NCI-H1930 (cell line): Measurements from ENCODE around the gene ADAMTS8.

Experiments used
- DNase-seq, 2 experiments: peaks; one replicate each; lab custom pipeline; 2025; lab: John Stamatoyannopoulos, UW

The ADAMTS8 gene, protein sequence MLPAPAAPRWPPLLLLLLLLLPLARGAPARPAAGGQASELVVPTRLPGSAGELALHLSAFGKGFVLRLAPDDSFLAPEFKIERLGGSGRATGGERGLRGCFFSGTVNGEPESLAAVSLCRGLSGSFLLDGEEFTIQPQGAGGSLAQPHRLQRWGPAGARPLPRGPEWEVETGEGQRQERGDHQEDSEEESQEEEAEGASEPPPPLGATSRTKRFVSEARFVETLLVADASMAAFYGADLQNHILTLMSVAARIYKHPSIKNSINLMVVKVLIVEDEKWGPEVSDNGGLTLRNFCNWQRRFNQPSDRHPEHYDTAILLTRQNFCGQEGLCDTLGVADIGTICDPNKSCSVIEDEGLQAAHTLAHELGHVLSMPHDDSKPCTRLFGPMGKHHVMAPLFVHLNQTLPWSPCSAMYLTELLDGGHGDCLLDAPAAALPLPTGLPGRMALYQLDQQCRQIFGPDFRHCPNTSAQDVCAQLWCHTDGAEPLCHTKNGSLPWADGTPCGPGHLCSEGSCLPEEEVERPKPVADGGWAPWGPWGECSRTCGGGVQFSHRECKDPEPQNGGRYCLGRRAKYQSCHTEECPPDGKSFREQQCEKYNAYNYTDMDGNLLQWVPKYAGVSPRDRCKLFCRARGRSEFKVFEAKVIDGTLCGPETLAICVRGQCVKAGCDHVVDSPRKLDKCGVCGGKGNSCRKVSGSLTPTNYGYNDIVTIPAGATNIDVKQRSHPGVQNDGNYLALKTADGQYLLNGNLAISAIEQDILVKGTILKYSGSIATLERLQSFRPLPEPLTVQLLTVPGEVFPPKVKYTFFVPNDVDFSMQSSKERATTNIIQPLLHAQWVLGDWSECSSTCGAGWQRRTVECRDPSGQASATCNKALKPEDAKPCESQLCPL

DNA sequence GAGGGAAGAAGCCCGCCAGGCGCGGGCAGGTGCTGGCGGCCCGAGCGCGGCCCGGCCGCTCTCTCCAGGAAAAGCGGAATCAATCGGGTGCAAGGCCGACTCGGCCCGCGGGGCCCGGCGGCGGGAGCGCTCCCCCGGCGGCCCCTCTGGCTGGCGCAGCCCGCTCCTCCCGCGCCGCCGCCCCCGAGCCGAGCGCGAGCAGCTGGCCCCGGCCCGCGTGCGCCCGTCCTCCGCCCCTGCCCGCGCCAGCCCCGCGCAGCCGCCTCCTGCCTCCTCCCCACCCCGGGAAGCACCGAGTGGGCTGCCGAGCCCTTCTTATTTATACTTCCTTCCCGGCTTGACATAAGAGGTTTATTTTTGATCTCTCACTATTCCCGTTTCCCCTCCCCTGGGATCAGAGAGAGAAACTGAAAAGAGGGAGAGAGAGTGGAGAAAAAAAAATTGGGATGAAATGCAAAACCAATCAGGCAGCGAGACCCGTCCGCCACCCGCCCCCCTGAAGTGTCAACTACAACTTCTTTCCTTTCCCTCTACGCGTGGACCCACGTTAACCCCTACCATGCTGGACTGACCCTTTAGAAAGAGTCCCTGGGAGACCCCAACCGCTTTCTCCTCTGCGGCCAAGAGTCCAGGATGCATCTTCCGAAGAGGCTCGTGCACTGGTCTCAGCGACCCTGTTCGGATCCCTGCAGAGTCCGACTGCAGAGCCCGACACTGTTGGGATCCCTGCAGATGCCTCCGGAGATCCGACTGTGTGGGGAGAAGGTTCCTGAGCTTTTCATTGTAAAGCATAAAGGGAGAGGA lies at the start of gene ADAMTS8:
Gene ADAMTS8 (minus strand): TSS at position 294 of the 804 bp plus-strand sequence. CDS start 323 bp downstream, outside the sequence.
- DNase-seq, result no peak

DNA sequence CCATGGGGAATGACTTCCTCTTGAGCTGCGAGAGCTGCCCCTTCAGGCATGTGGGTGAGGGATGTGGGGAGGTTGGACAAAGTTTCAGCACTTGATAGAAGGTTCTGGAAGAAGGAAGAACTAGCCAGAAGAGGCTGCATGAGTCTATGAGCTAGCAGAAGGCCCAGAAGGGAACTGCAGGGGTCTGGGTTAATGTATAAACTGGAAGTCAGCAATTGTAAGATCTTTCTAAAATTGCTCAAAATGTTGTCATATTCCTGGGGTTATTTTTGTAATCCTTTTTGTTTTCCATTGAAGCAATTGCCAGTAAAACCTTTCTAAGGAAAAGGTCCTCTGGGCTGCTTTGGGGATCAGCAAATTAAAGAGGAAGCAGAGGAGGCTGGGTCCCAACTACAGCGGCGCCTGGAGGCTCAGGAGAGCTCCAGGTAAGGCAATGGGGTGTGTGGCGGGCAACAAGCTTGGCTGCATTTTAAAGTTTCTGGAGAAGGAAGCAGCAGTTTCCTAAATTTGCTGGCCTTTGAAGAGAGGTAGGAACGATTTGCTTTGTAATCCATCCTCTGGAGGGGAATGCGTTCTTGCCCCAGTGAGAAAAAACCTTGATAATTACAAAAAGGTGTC lies 49.3 kb upstream of the ADAMTS8 start:
- no peak for DNase-seq

DNA sequence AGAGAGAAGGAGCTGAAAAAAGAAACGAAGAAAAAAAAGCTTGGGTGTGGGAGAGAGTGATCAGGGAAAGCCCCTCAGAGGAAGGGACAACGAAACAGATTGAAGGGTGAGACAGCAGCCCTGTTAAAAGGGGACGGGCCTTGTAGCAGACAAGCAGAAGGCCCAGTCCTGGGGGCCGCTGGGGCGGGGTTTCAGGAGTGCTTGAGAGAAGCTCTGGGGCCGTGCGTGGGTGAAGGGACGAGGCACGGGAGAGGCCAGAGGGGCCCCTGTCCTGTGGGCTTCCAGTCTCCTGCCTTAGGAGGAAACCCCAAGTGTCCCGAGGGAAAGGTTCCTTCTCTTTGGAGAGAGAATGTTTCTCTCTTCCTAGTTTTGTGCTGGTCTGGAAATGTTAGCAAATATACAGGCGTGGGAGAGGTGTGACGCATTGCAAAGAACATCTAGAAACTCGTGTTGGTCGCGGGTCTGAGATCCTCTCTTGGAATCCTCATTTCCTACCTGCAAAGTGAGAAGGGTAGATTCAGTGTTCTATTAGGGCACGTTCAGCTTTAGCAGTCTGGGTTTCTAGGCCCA lies 48.6 kb upstream of the ADAMTS8 start:
- no peak for DNase-seq

DNA sequence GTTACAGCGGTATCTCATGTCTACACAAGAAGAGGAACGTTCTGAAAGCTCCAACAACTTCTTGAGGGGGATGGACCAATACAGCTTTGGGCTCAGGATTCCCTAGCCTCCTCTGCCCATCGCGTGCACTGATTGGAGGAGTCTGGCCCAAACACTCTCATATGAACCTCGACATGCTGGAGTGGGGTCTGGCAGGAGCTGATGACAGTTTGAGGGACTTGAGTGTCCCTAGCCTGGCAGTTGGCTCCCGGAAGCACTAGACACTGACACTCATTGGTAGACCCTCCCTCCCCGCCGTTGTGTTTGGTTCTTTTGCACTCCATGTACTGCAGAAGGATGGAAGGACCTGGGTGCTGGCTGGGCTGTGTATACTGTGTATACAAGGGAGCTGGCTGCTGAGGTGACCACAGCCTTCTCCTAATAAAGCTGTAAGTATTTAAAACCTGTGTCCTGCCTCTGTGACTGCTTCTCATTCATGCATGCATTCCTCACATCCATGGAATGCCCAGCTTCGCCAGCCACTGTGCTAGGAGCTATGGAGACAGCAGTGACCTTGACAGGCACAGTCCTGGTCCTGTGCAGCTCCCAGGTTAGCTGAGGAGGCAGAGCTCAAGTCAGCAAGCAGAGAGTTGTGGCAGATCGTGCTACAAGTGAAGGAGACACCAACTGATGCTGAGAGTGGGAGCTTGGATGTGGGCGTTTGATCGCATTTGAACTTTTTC lies 48.0 kb upstream of the ADAMTS8 start:
- DNase-seq, result no peak

DNA sequence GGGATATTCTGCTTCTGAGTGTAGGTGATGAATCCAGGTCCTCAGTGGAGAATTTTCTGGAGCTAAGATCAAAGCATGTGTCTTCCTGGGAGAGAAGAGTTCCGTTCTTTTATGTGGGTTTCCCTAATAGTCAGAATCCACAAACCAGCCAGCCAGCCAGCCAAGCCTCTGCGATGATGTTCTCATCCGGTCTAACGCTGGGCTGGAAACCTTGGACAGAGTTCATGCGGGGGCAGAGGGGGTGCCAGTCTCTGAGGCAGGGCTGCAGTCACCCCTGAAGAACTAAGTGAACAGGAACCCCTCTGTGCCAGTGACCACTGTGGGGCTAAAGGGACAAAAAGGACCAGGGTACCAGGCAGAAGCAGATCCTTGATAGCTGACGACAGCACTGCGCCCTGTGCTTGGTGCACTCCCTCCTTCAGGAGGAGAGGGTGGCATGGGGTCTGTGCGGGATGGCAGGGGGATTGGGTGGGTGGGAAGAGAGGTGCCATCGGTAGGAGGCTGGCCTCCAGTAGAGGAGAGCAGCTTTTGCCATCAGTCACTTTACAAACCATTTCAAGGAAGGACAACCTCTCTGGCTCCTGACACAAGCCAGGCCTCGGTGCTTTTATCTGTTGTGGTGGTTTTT lies 47.1 kb upstream of the ADAMTS8 start:
- DNase-seq, result no peak

DNA sequence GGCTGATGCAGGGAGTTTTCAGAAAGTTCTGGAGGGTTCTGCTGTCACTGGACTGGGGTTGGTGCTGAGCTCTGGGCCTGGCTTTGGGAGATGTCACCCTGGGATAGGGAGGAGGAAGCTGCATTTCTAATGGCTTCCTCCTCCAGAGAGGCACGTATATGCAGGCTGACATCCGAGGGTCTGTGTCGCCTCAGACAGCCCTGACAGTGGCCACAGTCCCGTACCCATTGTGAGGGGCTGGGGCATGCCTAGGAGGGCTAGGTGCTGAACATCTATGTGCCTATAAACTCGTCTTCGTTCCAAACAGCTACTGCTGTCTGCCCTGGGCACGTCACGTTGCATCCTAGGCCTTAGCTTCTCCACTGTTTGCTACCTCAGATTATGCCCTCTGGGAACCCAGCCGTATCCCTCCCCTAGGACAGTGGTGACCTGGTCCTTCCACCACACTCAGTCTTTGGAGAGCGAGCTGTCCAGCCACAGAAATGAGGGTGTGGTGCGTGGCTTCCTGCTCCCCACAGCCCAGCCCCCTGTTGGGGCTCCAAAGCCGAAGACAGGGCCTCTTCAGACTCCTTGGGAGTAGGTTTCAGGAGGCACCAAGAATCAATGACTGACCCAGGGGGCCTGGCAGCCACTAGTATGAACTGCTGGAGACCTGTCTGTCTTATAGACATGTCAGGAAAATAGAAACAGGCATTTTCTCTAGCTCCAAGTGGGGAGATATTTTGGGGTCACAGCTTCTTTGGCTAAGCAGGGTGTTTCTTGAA lies 46.4 kb upstream of the ADAMTS8 start:
- no peak for DNase-seq

DNA sequence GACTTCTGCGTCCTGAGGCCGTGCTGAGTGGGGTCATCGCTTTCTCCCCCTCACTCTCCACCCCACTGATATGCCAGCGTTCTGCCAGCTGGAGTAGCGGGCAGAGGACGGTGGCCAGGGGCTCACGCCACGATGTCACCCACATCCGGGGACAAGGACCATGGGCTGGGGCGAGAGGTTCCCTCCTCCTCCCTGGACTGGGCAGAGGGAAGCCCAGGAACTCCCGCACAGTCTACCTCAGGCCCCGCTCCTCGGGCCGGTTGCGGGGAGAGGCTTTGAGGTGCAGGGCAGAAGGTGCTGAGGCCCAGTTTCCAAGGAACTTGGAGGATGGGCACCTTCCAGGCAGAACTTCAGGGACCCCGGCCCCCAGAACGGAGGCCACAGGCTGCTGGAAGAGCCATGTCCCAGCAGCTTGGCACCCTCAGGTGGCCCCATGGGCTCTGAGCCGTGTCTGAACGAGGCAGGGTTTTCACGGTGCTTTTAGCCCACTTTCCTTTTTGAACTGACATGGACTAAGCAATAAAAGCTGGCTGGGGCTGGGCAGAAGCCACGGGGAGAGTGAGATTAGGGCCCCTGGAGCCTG lies 45.5 kb upstream of the ADAMTS8 start:
- DNase-seq, result no peak

DNA sequence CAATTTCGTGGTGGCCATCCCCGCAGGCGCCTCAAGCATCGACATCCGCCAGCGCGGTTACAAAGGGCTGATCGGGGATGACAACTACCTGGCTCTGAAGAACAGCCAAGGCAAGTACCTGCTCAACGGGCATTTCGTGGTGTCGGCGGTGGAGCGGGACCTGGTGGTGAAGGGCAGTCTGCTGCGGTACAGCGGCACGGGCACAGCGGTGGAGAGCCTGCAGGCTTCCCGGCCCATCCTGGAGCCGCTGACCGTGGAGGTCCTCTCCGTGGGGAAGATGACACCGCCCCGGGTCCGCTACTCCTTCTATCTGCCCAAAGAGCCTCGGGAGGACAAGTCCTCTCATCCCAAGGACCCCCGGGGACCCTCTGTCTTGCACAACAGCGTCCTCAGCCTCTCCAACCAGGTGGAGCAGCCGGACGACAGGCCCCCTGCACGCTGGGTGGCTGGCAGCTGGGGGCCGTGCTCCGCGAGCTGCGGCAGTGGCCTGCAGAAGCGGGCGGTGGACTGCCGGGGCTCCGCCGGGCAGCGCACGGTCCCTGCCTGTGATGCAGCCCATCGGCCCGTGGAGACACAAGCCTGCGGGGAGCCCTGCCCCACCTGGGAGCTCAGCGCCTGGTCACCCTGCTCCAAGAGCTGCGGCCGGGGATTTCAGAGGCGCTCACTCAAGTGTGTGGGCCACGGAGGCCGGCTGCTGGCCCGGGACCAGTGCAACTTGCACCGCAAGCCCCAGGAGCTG lies 44.8 kb upstream of the ADAMTS8 start:
- DNase-seq, result no peak

DNA sequence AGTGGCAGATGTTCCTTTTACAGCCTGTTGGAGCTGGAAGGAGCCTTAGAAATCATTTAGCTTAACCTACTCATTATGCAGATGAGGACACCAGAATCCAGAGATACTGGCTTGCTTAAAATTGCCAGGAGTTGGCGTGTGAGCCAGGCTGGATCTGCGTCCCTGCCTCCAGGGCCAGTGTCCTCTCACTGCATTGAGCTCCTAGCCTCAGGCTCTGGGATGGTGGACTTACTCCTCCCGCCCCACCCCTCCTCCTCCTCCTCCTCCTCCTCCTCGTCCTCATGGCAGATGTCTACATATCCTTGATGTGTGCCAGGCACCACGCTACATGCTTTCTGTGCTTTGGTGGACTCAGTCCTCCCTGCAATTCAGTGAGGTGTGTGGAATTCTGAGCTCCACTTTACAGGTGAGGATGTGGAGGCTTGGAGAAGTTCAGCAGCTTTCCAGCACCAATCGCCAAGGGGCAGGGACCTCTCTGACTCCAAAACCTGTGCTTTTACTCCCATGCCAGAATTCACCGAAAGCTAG lies 44.1 kb upstream of the ADAMTS8 start:
- DNase-seq, result no peak

DNA sequence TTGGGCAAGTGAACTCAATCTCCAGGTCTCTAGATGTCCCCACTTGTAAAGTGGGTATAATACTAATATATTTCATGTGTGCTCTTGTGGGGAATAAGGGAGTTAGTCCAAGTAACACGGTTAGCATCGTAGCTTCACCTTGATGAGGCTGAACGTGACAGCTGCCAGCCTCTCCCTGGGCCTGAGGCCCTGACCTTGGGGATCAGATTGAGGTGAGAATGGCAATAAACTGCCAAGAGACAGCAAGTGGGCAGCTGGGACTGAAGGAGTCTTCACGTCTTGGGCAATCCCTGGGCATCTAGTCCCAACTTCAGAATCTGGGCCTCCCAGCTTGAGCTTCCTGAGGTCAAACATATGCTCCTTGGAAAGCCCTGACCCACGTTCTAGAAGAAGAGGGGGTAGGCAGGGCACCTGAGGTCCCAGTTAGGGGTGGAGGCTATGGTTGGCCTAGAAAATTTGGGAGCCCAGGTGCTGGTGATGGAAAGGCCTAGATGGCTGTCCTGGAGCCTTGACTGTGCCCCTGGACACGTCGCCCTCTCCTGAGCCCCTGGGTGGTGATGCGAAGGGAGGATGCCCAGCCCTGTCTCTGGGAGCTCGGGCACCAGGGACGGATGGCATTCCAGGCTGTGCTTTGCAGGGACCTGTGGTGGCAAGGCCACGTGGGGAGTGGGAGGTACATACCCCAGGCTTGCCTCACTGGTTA lies 43.5 kb upstream of the ADAMTS8 start:
- no peak for DNase-seq

DNA sequence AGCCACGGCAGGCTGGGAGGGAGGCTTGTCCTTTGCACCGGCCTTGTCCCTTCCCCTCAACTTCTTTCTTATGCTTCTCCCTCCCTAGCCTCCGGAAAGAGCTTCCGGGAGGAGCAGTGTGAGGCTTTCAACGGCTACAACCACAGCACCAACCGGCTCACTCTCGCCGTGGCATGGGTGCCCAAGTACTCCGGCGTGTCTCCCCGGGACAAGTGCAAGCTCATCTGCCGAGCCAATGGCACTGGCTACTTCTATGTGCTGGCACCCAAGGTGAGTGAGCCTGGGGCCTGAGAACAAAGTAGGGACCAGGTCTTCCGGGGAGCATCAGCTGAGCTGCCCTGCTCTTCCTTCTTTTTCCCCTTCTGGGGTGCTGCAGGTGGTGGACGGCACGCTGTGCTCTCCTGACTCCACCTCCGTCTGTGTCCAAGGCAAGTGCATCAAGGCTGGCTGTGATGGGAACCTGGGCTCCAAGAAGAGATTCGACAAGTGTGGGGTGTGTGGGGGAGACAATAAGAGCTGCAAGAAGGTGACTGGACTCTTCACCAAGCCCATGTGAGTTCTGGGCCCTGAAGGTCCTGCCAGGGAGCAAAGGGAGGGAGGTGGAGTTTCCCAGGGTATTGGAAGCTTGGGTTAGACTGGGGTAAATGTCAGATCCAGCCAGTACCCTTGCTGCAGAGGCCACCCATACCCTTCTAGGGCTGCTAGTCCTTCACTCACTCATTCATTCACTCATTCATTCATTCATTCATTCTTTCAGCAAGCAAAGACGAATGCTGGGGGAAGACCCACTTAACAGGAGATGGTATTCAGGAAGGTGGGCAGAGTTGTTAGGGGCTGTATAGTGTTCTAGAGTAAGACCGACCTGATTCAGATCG lies 42.7 kb upstream of the ADAMTS8 start:
- no peak for DNase-seq

DNA sequence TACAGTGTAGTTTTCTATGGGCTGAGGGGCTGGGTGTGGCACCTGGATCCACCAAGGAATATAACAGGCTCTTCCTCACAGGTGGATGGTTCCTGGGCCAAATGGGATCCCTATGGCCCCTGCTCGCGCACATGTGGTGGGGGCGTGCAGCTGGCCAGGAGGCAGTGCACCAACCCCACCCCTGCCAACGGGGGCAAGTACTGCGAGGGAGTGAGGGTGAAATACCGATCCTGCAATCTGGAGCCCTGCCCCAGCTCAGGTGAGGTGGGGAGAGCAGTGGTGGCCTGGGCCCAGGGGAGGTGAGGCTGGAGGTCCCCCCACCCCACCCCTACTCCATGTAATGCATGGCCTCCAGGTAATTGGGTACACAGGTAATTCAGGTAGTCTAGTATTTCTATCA lies 40.8 kb upstream of the ADAMTS8 start:
- DNase-seq, result no peak

DNA sequence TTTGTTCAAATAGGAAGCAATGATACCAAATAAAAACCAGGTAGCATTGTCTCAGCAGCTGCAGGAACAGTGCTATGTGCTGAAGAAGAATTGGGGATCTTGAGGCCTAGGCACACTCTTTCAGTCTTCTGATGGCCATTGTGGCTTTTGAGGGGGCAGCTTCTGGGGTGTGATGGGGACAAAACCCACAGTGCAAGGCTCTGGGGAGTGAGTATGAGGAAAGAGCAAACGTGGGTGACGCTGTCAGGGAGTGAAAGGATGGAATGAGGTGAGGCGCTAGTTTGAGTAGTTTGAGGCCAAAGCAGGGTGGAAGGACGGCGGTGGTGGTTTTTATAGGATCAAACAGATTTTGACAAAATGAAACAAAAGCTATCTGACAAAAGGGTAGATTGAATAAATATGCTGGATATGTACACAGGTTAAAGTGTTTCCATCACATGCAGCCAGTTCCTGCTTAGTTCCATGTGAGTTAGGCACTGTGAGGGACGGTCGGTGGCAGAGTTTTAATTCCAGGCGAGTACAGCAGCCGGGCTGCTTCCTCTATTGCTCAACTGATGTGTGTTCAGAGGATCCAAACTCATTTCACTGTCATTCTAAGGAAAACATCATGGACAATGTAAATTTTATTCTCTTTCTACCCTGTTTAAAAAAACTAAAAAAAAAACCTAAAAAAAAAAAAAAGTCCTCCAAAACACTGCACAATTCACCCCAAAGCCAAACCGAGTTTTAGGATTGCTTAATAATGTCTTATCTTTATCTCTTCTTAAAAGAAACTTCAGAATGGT lies 38.9 kb upstream of the ADAMTS8 start:
- DNase-seq, result no peak

DNA sequence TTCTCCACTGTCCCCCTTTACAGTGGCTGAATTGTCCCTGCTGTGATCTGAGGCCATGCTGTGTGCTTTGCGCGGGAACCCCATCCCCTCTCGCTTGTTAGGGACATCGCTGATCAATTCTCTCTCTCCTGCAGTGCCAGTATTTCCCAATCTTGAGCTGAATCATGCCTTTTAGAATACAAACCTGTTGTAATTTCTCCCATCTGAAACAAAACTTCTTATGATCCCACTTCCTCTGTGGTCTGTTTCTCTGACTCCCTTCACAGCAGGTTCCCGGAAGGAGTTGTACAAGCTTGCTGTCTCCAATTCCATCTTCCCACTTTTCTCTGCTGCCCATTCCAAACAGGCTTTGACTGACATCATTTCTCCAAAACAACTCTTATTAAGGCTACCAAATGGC lies 36.9 kb upstream of the ADAMTS8 start:
- DNase-seq, result no peak

DNA sequence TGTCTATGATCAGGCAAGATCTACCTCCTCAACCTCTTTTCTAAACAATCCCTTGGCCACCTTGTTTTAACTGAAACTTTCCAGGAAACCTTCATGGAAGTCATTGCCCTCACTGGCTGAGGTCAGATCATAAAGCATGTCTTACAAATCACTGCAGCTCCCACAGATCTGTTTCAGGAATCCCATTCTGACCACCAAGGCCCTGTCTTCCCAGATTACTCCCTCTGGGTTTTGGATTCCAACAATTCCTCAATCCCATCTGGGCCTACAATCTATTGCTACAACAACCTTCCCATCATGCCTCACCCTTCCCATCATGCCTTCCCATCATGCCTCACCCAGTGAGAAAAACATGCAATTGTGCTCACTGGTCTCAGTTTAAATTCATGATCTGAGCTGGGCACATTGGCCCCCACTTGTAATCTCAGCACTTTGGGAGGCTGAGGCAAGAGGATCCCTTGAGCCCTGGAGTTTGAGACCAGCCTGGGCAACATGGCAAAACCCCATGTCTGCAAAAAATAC lies 35.9 kb upstream of the ADAMTS8 start:
- no peak for DNase-seq
